Kidney (tissue), 14 donors: ENCODE measurements around the gene COBL. TPM values are rescaled to one million over a fixed set of nuclear protein-coding genes. Genes with fewer than 3 reads are reported as not detected.

ENCODE experiments used
- DNase-seq, 5 donors: peaks; one replicate each; pipeline ENCODE4 v3.0.0-alpha.2; 2013 to 2020
- FAIRE-seq: peaks from 2 replicates; lab custom pipeline; 2012; peaks lifted over from hg19 to GRCh38; lab: Jason Lieb, UNC
- H3K27ac ChIP-seq, 2 donors: one replicate each; pipeline ENCODE4 v1.7.0; 2013; ENCODE audit warnings: low read depth in 2 of 2, low read length in 2 of 2, inconsistent platforms in 1 of 2
- H3K27me3 ChIP-seq: one replicate; pipeline ENCODE4 v1.7.1; 2013; ENCODE audit warnings: low read length, inconsistent platforms; ENCODE audit not compliant: control insufficient read depth, insufficient read depth
- H3K36me3 ChIP-seq, 3 donors: one replicate each; pipeline versions ENCODE4 v1.7.0 to v1.7.1; 2013; ENCODE audit warnings: low read length in 3 of 3, control low read depth in 1 of 3, inconsistent platforms in 1 of 3; ENCODE audit not compliant: insufficient read depth in 3 of 3, control insufficient read depth in 2 of 3
- H3K4me1 ChIP-seq, 3 donors: one replicate each; pipeline versions ENCODE4 v1.7.0 to v1.7.1; 2013; ENCODE audit warnings: low read length in 3 of 3, inconsistent platforms in 1 of 3, low read depth in 1 of 3; ENCODE audit not compliant: control insufficient read depth in 2 of 3, insufficient read depth in 2 of 3
- H3K4me3 ChIP-seq, 3 donors: one replicate each; pipeline versions ENCODE4 v1.7.0 to v1.8.1; 2013; ENCODE audit warnings: low read length in 3 of 3, control low read depth in 1 of 3, inconsistent platforms in 1 of 3
- H3K9ac ChIP-seq, 3 donors: one replicate each; pipeline versions ENCODE4 v1.7.0 to v1.7.1; 2013; ENCODE audit warnings: low read length in 3 of 3, control low read depth in 1 of 3, inconsistent platforms in 1 of 3
- H3K9me3 ChIP-seq, 3 donors: one replicate each; pipeline versions ENCODE4 v1.7.0 to v1.7.1; 2013; ENCODE audit warnings: low read length in 3 of 3, control low read depth in 1 of 3, inconsistent platforms in 1 of 3; ENCODE audit not compliant: control insufficient read depth in 2 of 3, insufficient read depth in 1 of 3
- CTCF ChIP-seq: IDR thresholded peaks from 3 replicates; pipeline ENCODE4 v1.5.1; 2012; ENCODE audit warnings: mild to moderate bottlenecking, moderate library complexity, borderline replicate concordance; ENCODE audit not compliant: insufficient read depth; ENCODE audit errors: extremely low read depth
- intact Hi-C: fragments of 100-400 bp; cut with DNase I; formaldehyde crosslinking; loops from one replicate; pipeline ENCODE4 v1.11.1; 2022
- polyA plus RNA-seq: library from polyadenylated mRNA; stranded (reverse); fragments of 350-450 nt; fragmentation: Illumina TruSeq; extraction: RNeasy Lipid Tissue Mini Kit (QIAGEN cat#74804); gene quantifications from one replicate; pipeline ENCODE4 v1.2.3, GENCODE V29; 2014; ENCODE audit warnings: low read depth, low replicate concordance; ENCODE audit not compliant: insufficient read depth
- total RNA-seq: library from RNA; stranded (reverse); fragmentation: NEBNext Ultra II Directional; extraction: Animal tissue kit (Norgen Biotek cat#: 25700); gene quantifications from one replicate; pipeline ENCODE4 v1.2.1, GENCODE V29; 2021
- donor health status: control.
- donor health status: control.
- donor health status: control.
- donor health status: control.
- donor health status: control.
- donor health status: DM: yes; HTN: yes; CAD: no.
- donor health status: Normal renal cell carcinoma (clear cell type).

The COBL gene
- total and polyA plus RNA-seq, 2 donors from 2014 or later = 9.8 to 42.7 TPM

- Histone ChIP-seq H3K4me3 (no peak overlapping the region), H3K27ac (peak overlapping the region in 1 of 2 donors; percentile 13), H3K9me3 (no peaks in the 10 kb centered on the region), H3K27me3 (no peaks in the 10 kb centered on the region), H3K36me3 (no peaks in the 10 kb centered on the region), H3K9ac (no peak overlapping the region), H3K4me1 (peaks cover 0 to 10% (median 10%) of the 10 kb centered on the region in 3 donors)
- FAIRE-seq = no peak
- peak in 3 of 5 donors; percentile 23 to 26 (median 25) for DNase-seq
- intact Hi-C loops = no loop called here
- no peak for TF ChIP-seq CTCF
Observed at GRCh38 chr7:51234139-51234538, 82.5 kb downstream of the COBL start.

GRCh38 chr7:51233374-51233773, 83.2 kb downstream of the COBL start:
- H3K4me3 ChIP-seq = no peak overlapping the region
- H3K27ac ChIP-seq = no peak overlapping the region
- intact Hi-C loops = no loop called here
- no peaks in the 10 kb centered on the region for H3K27me3 ChIP-seq
- H3K36me3 ChIP-seq = no peaks in the 10 kb centered on the region
- no peak for FAIRE-seq
- peaks cover 0 to 12% (median 8%) of the 10 kb centered on the region in 3 donors for H3K4me1 ChIP-seq
- H3K9ac ChIP-seq = no peak overlapping the region
- no peak for TF ChIP-seq CTCF
- peak in 1 of 5 donors; percentile 18 for DNase-seq
- H3K9me3 ChIP-seq = no peaks in the 10 kb centered on the region

GRCh38 chr7:51230723-51231122, 85.9 kb downstream of the COBL start:
- DNase-seq (no peak), FAIRE-seq (no peak)
- TF ChIP-seq CTCF = no peak
- no peaks in the 10 kb centered on the region for H3K27me3 ChIP-seq
- intact Hi-C loops = no loop called here
- no peak overlapping the region for H3K4me3 ChIP-seq
- no peak overlapping the region for H3K9ac ChIP-seq
- H3K9me3 ChIP-seq = no peaks in the 10 kb centered on the region
- H3K36me3 ChIP-seq = no peaks in the 10 kb centered on the region
- peaks cover 0 to 12% (median 8%) of the 10 kb centered on the region in 3 donors for H3K4me1 ChIP-seq
- H3K27ac ChIP-seq = no peak overlapping the region

- peaks cover 0 to 12% (median 5%) of the 10 kb centered on the region in 3 donors for H3K4me1 ChIP-seq
- intact Hi-C loops = no loop called here
- no peak for FAIRE-seq
- H3K36me3 ChIP-seq = no peaks in the 10 kb centered on the region
- H3K4me3 ChIP-seq = no peak overlapping the region
- H3K27ac ChIP-seq = no peak overlapping the region
- no peaks in the 10 kb centered on the region for H3K9me3 ChIP-seq
- H3K27me3 ChIP-seq = no peaks in the 10 kb centered on the region
- TF ChIP-seq CTCF = no peak
- no peak for DNase-seq
- no peak overlapping the region for H3K9ac ChIP-seq
Observed at GRCh38 chr7:51230324-51230625, 86.3 kb downstream of the COBL start.
